ENCODE measurements around the gene TEPSIN.
A peak's percentile ranks its signal among the peaks of the same experiment; 100 is the strongest.

Gene TEPSIN

DNA sequence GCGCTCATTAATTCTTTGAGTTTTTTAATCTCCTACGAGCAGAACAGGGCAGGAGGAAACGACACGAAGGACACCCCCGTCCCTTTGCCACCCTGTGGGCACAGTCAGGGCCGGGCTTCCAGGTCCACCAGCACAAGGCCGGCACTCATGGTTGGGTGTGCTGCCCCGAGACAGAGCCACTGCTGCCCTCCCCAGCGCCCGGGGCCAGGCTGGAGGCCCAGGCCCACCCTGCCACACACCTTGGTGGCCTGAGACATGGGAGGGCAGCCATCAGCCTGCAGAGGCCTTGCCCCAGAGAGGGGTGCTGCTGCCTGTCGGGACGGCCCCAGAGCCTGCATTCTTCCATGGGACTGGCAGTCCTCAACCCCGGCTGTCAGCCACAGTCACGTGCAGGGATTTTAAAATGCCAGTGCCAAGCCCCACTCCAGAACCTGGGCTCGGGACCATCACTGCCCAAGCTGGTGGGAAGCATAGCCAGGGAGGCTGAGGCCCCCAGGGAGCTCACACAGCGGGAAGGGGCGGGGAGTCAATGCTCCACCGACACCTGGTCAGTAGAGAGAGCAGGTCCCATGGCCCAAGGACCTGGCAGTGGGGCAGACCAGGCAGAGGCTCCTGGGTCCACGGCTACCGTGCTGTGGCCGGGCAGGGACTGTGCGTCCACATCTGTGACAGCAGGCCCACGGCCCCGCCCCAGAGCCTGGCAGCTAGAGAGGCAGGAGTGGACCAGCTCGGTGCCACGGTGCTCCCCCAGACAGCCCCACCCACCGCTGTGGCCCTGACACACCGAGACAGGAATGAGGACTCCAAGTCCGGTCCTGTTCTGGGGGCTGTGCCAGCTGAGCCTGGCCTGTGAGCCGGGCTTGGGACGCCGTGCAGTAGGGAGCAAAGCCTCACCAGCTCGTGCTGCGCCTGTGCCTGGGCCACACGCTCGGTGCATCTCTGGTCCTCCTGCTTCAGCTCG is 43.6 kb downstream of the TEPSIN start:
- DNase-seq = no peak

DNA sequence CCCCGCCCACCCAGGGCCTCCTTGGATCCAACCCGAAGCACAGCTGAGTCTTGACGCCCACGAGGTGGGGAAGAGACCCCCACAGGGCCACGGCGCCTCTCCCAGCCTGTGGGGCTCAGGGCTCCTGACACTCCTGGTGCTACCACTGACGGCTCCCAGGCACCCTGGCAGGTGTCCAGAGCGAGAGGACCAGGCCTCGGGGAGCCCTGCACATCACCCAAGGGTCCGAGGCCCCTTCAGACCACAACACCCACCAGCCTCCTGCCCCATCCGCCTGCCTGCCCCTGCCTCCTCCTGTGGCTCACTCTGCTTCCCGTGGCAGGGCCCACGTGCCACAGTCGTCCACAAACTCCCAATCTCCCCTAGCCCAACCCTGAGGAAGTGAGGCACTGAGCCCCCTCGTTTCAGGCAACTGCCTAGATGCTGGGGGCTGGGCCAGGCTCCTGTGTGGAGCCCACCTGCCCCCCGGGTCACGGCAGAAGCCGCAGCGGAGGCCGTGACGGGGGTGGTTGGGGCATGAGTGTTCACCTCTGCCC is 44.6 kb downstream of the TEPSIN start:
- DNase-seq = no peak

DNA sequence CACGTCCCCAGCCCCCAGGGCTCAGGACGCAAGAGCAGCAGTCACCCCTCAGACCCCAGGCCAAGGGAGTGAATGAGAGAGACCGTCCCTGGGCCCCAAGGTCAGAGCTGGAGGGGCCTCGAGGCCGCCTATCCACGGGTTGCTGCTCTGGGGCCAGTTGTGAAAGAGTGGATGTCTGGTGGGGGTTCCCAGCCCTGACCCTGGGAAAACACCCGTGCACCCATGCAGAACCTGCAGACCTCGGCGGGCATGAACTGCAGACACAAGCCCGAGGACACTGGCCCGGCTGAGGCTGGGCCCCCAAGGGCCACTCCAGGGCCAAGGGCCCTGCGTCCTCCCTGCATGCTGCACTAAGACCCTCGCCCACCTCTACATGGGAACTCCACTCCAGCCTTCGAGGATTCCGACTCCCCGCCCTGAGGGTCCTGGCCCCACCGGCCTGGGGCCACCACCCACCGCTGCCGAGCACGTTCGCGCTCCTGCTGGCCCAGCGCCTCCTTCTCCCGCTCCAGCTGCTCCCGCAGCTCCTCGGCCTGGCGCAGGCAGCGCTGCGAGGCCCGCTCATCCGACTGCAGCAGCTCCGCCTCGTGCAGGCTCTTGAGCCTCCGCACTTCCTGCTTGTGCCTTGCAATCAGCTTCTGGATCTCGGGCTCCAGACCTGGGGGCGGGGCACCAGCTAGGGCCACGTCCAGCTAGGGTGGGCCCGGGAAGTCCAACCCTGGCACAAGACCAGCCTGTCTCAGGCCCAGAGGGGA is 45.2 kb downstream of the TEPSIN start:
- DNase-seq = no peak

- no peak for DNase-seq
These were observed 45.8 kb downstream of the TEPSIN start for GRCh38 chr17:81193051-81193410.

DNA sequence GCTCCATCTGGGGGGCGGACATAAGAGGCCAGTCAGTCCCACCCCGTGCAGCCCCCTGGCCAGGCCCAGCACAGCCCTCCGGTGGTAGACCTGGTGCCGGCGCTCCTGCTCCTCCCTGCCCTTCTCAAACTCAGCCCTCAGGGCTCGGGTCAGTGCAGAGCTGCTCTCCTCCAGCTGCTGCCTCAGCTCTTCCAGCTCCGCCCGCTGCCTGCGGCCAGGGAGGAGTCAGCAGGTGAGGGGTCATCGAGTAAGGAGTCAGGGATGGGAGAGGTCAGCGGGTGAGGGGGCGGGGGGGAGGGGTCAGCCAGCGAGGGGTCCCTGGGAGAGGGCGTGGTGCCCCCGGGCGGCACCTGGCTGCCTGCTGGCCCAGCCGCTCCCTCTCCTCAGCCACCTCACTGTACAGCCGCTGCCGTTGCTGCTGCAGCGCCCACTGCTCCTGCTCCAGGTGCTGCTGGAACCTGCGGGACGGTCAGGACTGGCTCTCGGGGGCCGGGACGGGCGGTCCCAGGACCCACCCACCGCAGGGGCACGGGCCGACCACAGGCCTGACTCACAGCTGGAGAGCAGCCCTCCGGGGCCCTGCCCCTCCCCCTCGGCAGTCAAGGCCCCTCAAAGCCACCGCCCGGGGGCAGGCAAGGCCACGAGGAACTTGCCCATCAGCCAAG is 46.3 kb downstream of the TEPSIN start:
- no peak for DNase-seq

DNA sequence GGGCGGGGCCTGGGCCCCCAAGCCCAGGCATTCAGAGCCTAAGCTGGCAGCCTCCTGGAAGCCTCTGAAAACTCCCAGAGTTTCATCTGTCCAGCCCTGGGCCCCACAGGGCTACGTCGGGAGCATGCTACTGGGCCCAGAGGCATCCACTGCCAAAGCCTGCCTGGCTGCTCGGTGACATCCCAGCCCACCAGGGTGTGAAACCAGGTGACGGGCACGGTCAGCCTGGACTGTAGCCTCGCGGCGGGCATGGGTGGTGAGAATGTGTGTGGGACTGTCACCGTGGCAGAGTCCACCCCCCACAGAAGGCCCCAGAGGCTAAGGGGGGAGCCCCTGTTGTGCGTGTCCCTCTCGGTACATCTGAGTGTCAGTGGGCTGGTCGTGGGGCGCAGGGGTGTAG is 47.2 kb downstream of the TEPSIN start:
- no peak for DNase-seq

- DNase-seq = no peak
These were observed 47.7 kb downstream of the TEPSIN start for GRCh38 chr17:81191116-81191515.

- DNase-seq = no peak
These were observed 48.3 kb downstream of the TEPSIN start for GRCh38 chr17:81190591-81190990.

DNA sequence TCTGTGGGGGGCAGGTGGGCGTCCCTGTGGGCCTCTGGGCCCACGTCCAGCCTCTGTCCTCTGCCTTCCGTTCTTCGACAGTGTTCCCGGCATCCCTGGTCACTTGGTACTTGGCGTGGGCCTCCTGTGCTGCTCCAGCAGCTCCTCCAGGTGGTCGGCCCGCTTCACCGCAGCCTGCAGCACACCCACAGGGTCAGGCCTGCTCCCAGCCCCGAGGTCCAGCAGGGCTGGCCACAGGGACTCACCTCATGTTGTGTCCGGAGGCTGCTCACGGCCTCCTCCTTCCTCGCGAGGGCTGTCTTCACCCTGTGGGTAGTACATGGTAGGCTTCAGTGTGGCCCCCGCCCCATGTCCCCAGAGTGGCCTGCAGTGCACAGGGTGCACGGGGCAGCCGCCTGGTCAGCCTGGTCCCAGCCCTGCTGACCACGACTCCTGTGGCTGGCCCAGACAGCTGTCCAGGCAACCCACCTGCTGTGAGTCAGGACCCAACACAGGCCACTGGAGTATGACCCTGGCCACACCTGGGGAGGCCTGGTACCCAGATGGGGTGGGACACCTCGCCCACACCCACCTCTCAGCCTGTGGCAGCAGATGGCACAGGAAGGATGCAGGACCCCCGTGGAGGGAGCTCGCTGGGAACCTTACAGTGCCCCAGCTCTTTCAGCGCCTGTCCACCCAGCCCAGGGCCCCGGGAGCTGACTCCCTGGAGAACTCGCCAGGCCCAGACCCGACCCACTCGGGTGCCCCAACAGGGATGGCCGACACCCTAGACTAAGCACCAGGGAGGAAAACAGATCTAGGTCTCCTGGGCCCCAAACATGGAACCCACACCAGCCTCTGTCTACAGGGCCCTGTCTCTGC is 49.0 kb downstream of the TEPSIN start:
- DNase-seq = peak in 1 of 2 experiments; percentile 52

DNA sequence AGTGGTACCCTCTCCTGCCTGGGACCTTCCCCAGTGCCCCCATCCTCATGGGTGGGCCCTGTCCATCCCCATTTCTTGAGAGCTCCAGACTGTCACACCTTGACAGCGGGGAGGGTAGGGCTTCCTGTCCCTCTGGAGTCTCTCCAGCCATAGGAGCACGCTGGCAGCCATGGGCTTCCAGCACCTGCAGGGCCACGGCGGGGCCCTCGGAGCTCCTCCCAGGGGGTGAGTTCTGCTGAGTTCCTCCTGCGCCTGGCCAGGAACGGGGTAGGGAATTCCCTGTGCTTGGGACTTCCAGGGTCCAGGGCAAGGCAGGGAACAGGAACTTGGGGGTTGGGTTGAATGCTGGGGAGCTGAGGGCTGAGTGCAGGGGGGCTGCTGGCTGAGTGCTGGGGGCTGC is 49.8 kb downstream of the TEPSIN start:
- no peak for DNase-seq

GRCh38 chr17:81188491-81188840 is 50.4 kb downstream of the TEPSIN start:
- no peak for DNase-seq

GRCh38 chr17:81187586-81188490 is 51.0 kb downstream of the TEPSIN start:
- DNase-seq = no peak

DNA sequence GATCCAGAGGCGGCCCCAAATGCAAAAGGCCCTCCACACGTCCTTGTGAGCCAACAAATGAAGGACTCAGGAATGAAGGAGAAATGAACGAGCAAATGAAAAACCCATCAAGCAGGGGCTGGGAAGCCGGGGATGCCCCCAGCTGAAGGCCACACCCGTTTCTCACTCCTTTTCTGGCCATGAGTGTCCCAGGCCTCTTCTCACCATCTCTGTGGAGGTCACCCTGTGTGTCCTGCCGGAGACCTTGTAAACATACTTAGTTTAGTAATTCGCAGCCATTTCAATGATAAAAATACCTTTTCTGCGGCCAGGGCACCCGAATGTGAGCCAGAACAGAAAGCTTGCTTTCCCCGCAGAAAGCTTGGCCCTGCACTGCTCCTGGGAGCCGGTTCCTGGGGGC is 51.7 kb downstream of the TEPSIN start:
- no peak for DNase-seq

DNA sequence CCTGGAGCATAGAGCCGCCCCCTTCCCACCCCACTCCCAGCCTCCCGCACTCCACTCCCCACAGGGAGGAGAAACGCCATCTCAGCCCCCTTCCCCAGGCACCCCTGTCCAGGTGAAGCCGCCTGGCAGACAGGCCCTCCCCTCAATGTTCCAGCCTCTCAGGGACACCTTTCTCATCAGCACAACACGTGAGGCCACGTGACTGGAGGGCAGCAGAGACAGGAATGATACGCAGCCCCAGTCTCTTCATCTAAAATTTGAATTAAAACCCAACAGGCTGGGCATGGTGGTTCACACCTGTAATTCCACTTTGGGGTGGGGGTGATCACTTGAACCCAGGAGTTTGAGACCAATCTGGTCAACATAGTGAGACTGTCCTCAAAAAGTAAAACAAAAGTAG is 52.7 kb downstream of the TEPSIN start:
- no peak for DNase-seq

GRCh38 chr17:81184555-81184954 is 54.3 kb downstream of the TEPSIN start:
- DNase-seq = peak in 1 of 2 experiments; percentile 56

GRCh38 chr17:81183807-81184206 is 55.0 kb downstream of the TEPSIN start:
- DNase-seq = no peak

DNA sequence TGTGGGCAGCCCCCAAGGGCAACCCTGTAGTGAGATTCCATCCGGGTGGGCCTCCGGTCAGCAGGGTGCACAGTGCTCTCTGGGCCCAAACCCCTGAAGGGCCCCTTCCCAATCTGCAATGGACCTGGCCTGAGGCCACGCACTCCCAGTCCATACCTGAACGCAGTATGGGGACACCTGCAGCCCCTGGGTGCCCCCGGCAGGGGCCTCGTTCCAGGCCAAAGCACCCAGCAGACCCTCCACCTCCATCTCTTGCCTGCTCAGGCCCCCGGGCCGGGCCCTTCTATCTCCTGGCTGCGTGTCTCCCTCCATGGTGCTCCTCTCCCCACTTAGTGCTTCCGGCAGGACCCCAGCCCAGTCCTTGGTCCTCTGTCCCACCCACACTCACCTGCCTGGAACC is 55.5 kb downstream of the TEPSIN start:
- DNase-seq = no peak

DNA sequence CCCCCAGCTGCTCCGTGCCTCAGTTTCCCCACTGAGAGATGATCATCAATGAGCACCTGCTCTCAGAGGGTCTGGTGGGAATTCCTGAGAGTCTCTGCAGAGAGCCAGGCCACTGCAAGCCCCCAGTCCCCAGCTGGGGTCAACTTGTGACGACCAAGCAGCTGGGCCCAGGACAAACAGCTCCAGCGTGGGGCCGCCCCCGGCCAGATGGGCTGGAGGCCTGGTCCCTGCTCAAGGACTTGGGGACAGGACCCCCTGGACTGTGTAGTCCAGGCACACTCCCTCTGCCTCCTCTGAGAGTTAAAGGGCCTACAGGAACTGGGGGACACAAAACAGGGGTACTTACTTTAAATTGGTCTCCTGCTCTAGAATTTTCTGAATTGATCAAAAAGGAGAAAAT is 56.3 kb downstream of the TEPSIN start:
- no peak for DNase-seq

- no peak for DNase-seq
These were observed 57.1 kb downstream of the TEPSIN start for GRCh38 chr17:81181811-81182185.

DNA sequence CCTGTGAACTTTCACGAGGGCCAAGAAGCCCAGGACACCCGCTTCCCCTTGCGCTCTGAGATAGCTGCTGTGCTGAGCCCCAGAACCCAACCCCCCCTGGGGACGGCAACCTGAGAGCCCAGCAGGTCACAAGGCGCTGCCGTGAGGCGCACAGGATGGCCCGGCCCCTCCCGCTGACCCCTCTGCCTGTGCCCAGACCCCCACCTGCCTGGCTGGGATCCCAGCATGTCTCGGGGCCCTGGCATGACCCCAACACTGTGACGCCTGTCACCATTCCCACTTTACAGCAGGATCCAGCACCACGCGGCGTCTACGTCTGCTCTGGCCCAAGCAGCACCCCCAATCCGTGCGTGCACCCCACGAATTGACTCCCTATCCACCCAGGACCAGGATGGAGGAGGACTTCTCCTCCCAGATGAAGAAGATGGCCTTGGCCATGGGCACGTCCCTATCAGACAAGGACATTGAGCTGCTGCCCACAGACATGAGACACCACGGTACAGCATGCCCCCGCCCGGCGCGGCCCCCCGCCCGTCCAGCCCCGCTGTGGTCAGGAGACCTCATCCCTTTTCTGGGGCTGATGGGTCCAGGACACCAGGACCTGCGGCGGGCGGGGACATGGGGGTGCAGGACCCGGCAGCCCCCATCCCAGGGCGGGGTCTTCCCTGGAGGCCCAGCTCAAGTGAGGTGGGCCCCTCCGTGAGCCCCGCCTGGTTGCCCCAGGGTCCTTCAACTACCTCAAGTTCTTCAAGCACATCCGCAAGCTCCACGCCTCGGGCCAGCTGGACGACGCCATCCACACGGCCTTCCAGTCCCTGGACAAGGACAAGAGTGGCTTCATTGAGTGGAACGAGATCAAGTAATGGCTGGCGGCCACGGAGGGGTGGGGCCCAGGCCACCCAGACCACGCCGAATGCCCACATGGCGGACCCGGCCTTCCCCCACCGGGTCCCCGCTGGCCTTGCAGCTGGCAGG is 57.7 kb downstream of the TEPSIN start:
- no peak for DNase-seq

All from NCI-H524 (cell line).